ENCODE data around the gene IL22RA1.

GRCh38 chr1:24182061-24182460 lies 39.1 kb upstream of the IL22RA1 start:
- TF ChIP-seq CTCF (IDR thresholded peaks at IDR 0.05), result no peak
- no peak for TF ChIP-seq EZH2 (IDR thresholded peaks at IDR 0.05)
- no peak for TF ChIP-seq EZH2phosphoT487 (IDR thresholded peaks at IDR 0.05)
